ENCODE results near the gene CCSER1.

DNA sequence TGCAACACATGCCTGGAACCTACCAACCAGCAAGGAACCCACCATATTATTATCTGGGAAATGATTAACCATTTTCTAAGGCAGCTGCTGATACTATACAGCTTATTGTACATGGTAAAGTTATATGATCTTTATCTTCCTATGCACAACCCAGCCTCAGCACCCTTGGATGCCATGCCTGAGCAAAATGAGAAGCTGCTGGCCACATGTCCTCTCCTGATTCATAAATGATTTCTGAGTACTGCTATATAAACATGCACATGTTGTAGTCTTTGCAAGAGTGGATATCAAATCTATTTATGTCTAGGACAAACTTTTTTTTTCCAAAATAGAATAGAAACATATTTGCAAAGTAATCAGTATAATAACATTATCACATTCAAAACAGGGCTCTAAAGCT is 1043.6 kb downstream of the CCSER1 start:
- TF ChIP-seq CTCF (conservative IDR thresholded peaks at IDR 0.05; ENCODE audit: low read length) (no peak), EZH2phosphoT487 (IDR thresholded peaks at IDR 0.05; ENCODE audit: borderline replicate concordance) (no peak)

Data from Loucy (cell line).